ENCODE measurements around the gene BCAM. TPM values are rescaled to one million over a fixed set of nuclear protein-coding genes. Genes with fewer than 3 reads are reported as not detected.

Gene BCAM
- polyA plus RNA-seq, 1 donor from 2014 or later, result 0.54 TPM

GRCh38 chr19:44820648-44821609 lies 12.0 kb downstream of the BCAM start:
- no peaks in the 10 kb centered on the region for H3K9me2 ChIP-seq (ENCODE audit: insufficient read depth, low read length)
- H3K9ac ChIP-seq (ENCODE audit: low read length), result no peak overlapping the region
- H2AFZ ChIP-seq (ENCODE audit: low read depth, low read length), result no peak overlapping the region
- H3K27ac ChIP-seq (ENCODE audit: low read length), result no peak overlapping the region
- H3K27me3 ChIP-seq (ENCODE audit: insufficient read depth, low read depth, low read length), result no peaks in the 10 kb centered on the region
- no peak for TF ChIP-seq RAD21 (conservative IDR thresholded peaks at IDR 0.05)
- no peaks in the 10 kb centered on the region for H3K36me3 ChIP-seq (ENCODE audit: insufficient read depth, low read length)
- H3K79me2 ChIP-seq (replicated peaks; ENCODE audit: insufficient read depth, low read length), result no peaks in the 10 kb centered on the region
- no peak overlapping the region for H3K4me2 ChIP-seq (ENCODE audit: low read length)
- H3F3A ChIP-seq (ENCODE audit: insufficient read depth, low read length, poor library complexity, severe bottlenecking), result no peaks in the 10 kb centered on the region
- no peaks in the 10 kb centered on the region for H4K20me1 ChIP-seq (ENCODE audit: insufficient read depth)
- H3K4me3 ChIP-seq (ENCODE audit: low read length), result no peak overlapping the region
- no peaks in the 10 kb centered on the region for H3K9me3 ChIP-seq (ENCODE audit: low read length)

GRCh38 chr19:44822177-44822576 lies 13.3 kb downstream of the BCAM start:
- Histone ChIP-seq H3K4me3 (ENCODE audit: low read length) (no peak overlapping the region), H3F3A (ENCODE audit: insufficient read depth, low read length, poor library complexity, severe bottlenecking) (no peaks in the 10 kb centered on the region), H3K36me3 (ENCODE audit: insufficient read depth, low read length) (no peaks in the 10 kb centered on the region), H3K9me3 (ENCODE audit: low read length) (no peaks in the 10 kb centered on the region), H2AFZ (ENCODE audit: low read depth, low read length) (no peak overlapping the region), H4K20me1 (ENCODE audit: insufficient read depth) (no peaks in the 10 kb centered on the region), H3K27ac (ENCODE audit: low read length) (no peak overlapping the region), H3K9ac (ENCODE audit: low read length) (no peak overlapping the region), H3K79me2 (replicated peaks; ENCODE audit: insufficient read depth, low read length) (no peaks in the 10 kb centered on the region), H3K9me2 (ENCODE audit: insufficient read depth, low read length) (no peaks in the 10 kb centered on the region), H3K27me3 (ENCODE audit: insufficient read depth, low read depth, low read length) (no peaks in the 10 kb centered on the region), H3K4me2 (ENCODE audit: low read length) (no peak overlapping the region)
- TF ChIP-seq EZH2 (IDR thresholded peaks at IDR 0.05; ENCODE audit: borderline replicate concordance, insufficient read depth, low read length, poor library complexity, severe bottlenecking) (no peak), SMC3 (conservative IDR thresholded peaks at IDR 0.05; ENCODE audit: poor library complexity) (no peak), TAF1 (IDR thresholded peaks at IDR 0.05; ENCODE audit: low read depth) (no peak), RAD21 (conservative IDR thresholded peaks at IDR 0.05) (no peak)

GRCh38 chr19:44822670-44823372 lies 13.9 kb downstream of the BCAM start:
- no peak overlapping the region for H2AFZ ChIP-seq (ENCODE audit: low read depth, low read length)
- H3K79me2 ChIP-seq (replicated peaks; ENCODE audit: insufficient read depth, low read length), result no peaks in the 10 kb centered on the region
- H3F3A ChIP-seq (ENCODE audit: insufficient read depth, low read length, poor library complexity, severe bottlenecking), result no peaks in the 10 kb centered on the region
- no peaks in the 10 kb centered on the region for H4K20me1 ChIP-seq (ENCODE audit: insufficient read depth)
- H3K4me2 ChIP-seq (ENCODE audit: low read length), result no peak overlapping the region
- H3K9me3 ChIP-seq (ENCODE audit: low read length), result no peaks in the 10 kb centered on the region
- H3K36me3 ChIP-seq (ENCODE audit: insufficient read depth, low read length), result no peaks in the 10 kb centered on the region
- no peak overlapping the region for H3K9ac ChIP-seq (ENCODE audit: low read length)
- no peaks in the 10 kb centered on the region for H3K9me2 ChIP-seq (ENCODE audit: insufficient read depth, low read length)
- no peak overlapping the region for H3K4me3 ChIP-seq (ENCODE audit: low read length)
- TF ChIP-seq MXI1 (conservative IDR thresholded peaks at IDR 0.05; ENCODE audit: poor library complexity, severe bottlenecking), result no peak
- TF ChIP-seq EP300 (conservative IDR thresholded peaks at IDR 0.05; ENCODE audit: poor library complexity, severe bottlenecking), result no peak
- no peak for TF ChIP-seq TAF1 (IDR thresholded peaks at IDR 0.05; ENCODE audit: low read depth)
- no peak for TF ChIP-seq RAD21 (conservative IDR thresholded peaks at IDR 0.05)
- no peak for TF ChIP-seq REST (IDR thresholded peaks at IDR 0.05; ENCODE audit: borderline replicate concordance)
- TF ChIP-seq SMC3 (conservative IDR thresholded peaks at IDR 0.05; ENCODE audit: poor library complexity), result no peak
- TF ChIP-seq EZH2 (IDR thresholded peaks at IDR 0.05; ENCODE audit: borderline replicate concordance, insufficient read depth, low read length, poor library complexity, severe bottlenecking), result no peak
- TF ChIP-seq CTCF (IDR thresholded peaks at IDR 0.05; ENCODE audit: poor library complexity, severe bottlenecking), result no peak
- no peak for TF ChIP-seq POLR2AphosphoS5 (IDR thresholded peaks at IDR 0.05)
- H3K27ac ChIP-seq (ENCODE audit: low read length), result no peak overlapping the region
- no peaks in the 10 kb centered on the region for H3K27me3 ChIP-seq (ENCODE audit: insufficient read depth, low read depth, low read length)

Data from neural cell (in vitro differentiated cells).